Measurements from ENCODE around the gene ACE. TPM values are rescaled to one million over a fixed set of nuclear protein-coding genes. Genes with fewer than 3 reads are reported as not detected.

The ACE gene
- total RNA-seq, 5 donors from 2014 or later (not counting 1 experiment from before 2014, with no cell fraction given): 4.1 to 37.0 (median 12.8) TPM

GRCh38 chr17:63546308-63547082, 69.6 kb downstream of the ACE start:
- Mint-ChIP-seq H3K4me3 (no peak overlapping the region), H3K9me3 (no peaks in the 10 kb centered on the region), H3K27ac (no peak overlapping the region), H3K4me1 (peaks cover 5 to 12% (median 9%) of the 10 kb centered on the region in 3 donors), H3K36me3 (no peaks in the 10 kb centered on the region), H3K27me3 (no peaks in the 10 kb centered on the region)
- Histone ChIP-seq H3K27me3 (replicated peaks in 1 of 2; ENCODE audit: control insufficient read depth in 2 of 2, extremely low read depth in 1 of 2, insufficient read depth in 2 of 2, low read length in 1 of 2) (peaks cover 0 to 9% of the 10 kb centered on the region in 2 experiments), H3K4me1 (ENCODE audit: control insufficient read depth in 1 of 2, extremely low read depth in 1 of 2, insufficient read depth in 2 of 2, low read length in 2 of 2) (peaks cover 3 to 14% of the 10 kb centered on the region in 2 experiments), H3K4me3 (ENCODE audit: control insufficient read depth in 1 of 2, extremely low read depth in 1 of 2, low read length in 1 of 2) (no peak overlapping the region), H3K27ac (ENCODE audit: low read length) (no peak overlapping the region), H3K9me3 (no peaks in the 10 kb centered on the region), H3K36me3 (ENCODE audit: control insufficient read depth in 2 of 2, extremely low read depth in 1 of 2, insufficient read depth in 1 of 2, low read length in 1 of 2) (no peaks in the 10 kb centered on the region)
- ChIA-PET POLR2A (no interaction called here), CTCF (no interaction called here)
- DNase-seq: no peak
- no peak for ATAC-seq (replicated peaks in 1 of 4)
- 83% methylated on average over 1 of the region's 9 CpGs for WGBS (ENCODE audit: insufficient coverage)

- Histone ChIP-seq H3K4me1 (ENCODE audit: control insufficient read depth in 1 of 2, extremely low read depth in 1 of 2, insufficient read depth in 2 of 2, low read length in 2 of 2) (peaks cover 7 to 19% of the 10 kb centered on the region in 2 experiments), H3K27me3 (replicated peaks in 1 of 2; ENCODE audit: control insufficient read depth in 2 of 2, extremely low read depth in 1 of 2, insufficient read depth in 2 of 2, low read length in 1 of 2) (peaks cover 0 to 3% of the 10 kb centered on the region in 2 experiments), H3K4me3 (ENCODE audit: control insufficient read depth in 1 of 2, extremely low read depth in 1 of 2, low read length in 1 of 2) (no peak overlapping the region), H3K9me3 (no peaks in the 10 kb centered on the region), H3K36me3 (ENCODE audit: control insufficient read depth in 2 of 2, extremely low read depth in 1 of 2, insufficient read depth in 1 of 2, low read length in 1 of 2) (no peaks in the 10 kb centered on the region), H3K27ac (ENCODE audit: low read length) (no peak overlapping the region)
- DNase-seq (no peak), ATAC-seq (replicated peaks in 1 of 4) (no peak)
- CTCF ChIA-PET: no interaction called here
- POLR2A ChIA-PET: no interaction called here
- no peaks in the 10 kb centered on the region for H3K9me3 Mint-ChIP-seq
- H3K27me3 Mint-ChIP-seq: no peaks in the 10 kb centered on the region
- WGBS (ENCODE audit: insufficient coverage): no CpG with 5 or more reads among the region's 5 CpGs
- H3K36me3 Mint-ChIP-seq: no peaks in the 10 kb centered on the region
- no peak overlapping the region for H3K4me3 Mint-ChIP-seq
- H3K4me1 Mint-ChIP-seq: peaks cover 11 to 16% (median 13%) of the 10 kb centered on the region in 3 donors
- no peak overlapping the region for H3K27ac Mint-ChIP-seq
Measured at GRCh38 chr17:63547083-63547523, 70.2 kb downstream of the ACE start.

Other genes with a start within 250 kb of the ACE start
- 10 to 100 TPM; 15.5 to 64.1 (median 34.0) TPM for gene CYB561, start 30.8 kb upstream of the ACE start, total RNA-seq
- not detected for gene KCNH6, start 46.3 kb downstream of the ACE start, total RNA-seq
- 10 to 100 TPM; 39.5 to 84.4 (median 74.8) TPM for gene DCAF7, start 73.4 kb downstream of the ACE start, total RNA-seq
- 10 to 100 TPM; 10.9 to 20.5 (median 18.8) TPM for gene TACO1, start 123.8 kb downstream of the ACE start, total RNA-seq
- gene MAP3K3, start 145.4 kb downstream of the ACE start, total RNA-seq: 10 to 100 TPM; 71.0 to 91.1 (median 85.4) TPM
- gene LIMD2, start 223.1 kb downstream of the ACE start, total RNA-seq: 100 to 1,000 TPM; 534 to 851 (median 767) TPM

Measured in T-cell (primary cell).